GM21786 (cell line): ENCODE data around the gene IFT27.

Experiments used
- ATAC-seq: cut with Tn5 transposase; IDR thresholded peaks from one replicate; pipeline ENCODE4 v1.9.1; 2021; ENCODE audit not compliant: unreplicated experiment

Gene IFT27

DNA sequence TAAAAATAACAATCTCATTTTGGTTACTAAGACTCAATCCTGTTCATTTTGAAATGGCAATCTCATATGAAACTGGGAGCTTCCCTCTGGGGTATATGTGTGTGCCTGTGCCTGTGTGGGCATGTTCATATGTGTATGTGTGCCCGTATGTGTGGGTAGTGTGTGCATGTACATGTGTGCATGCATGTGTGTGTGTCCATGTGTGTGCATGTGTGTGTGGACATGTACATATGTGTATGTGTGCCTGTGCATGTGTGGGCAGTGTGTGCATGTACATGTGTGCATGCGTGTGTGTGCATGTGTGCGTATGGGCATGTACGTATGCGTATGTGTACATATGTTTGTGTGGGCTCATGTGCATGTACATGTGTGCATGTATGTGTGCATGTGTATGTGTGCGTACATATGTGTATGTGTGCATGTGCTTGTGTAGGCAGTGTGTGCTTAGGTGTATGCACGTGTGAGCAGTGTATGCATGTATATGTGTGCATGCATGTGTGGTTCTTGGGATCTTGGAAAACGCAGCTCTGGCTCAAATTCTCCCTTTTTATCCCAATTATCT lies 47.9 kb downstream of the IFT27 start:
- no peak for ATAC-seq

DNA sequence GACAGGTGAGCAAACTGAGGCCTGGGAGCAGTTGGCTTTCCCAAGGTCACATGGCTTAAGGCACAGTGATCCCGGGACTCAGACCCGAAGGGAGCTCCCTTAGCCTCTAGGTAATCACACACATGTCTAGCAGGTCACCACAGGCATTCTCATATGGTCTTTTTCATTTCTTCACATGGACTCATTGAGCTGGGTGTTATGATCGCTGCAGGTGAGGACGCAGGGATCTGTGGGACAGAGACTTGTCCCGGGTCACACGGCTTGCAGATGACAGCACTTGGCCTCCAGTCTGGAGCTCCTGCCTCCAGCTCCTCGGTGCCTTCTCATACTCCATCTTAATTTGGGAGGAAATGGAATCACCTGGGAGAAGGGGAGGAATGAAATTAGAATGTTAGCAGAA lies 48.8 kb downstream of the IFT27 start:
- no peak for ATAC-seq

DNA sequence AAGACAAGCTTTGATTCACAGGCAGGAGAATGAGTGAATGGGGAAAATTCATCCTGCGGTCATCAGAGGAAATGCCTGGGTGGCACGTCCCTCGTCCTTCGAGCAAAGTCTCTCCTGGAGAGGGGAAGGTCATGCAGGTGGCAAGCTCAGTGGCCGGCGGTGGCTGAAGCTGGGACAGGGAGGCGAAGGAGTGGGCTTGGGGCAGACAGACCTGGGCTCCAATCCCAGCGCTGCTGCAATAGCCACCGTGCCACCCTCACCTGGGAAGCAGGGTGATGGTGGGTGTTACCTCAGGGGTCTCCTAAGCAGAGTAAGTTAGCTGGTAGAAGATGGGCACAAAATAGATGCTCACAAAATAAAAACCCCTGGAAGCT lies 49.9 kb downstream of the IFT27 start:
- ATAC-seq, result no peak

DNA sequence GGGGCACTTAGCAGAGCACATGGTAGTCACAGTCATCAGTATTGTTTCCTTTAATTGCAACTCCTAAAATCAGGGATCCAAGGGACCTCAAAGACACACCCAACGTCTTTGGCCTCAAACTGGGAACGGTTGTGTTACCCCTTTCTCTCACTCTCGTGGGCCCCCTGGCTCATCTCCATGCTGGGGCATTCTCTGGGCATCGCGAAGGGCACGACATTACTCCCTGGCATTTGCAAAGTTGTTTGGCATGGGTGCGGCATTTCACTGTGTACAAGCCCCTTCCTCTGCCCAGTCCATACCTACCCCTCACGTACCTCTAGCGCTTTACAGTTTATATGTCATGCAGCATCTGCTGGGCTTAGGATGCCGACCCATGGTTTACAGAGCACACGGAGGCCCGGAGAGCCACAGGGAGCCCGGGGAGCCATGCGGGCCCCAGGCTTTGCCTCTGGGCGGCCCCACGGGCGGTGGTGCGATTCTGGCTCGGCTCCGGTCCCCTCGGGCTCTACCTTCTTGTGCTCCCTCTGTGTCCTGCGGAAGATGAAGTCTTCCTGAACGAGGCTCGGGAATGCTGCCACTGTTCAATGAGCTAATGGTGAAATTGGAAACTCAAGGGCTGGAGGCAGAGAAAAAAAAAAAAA lies 50.4 kb downstream of the IFT27 start:
- no peak for ATAC-seq

DNA sequence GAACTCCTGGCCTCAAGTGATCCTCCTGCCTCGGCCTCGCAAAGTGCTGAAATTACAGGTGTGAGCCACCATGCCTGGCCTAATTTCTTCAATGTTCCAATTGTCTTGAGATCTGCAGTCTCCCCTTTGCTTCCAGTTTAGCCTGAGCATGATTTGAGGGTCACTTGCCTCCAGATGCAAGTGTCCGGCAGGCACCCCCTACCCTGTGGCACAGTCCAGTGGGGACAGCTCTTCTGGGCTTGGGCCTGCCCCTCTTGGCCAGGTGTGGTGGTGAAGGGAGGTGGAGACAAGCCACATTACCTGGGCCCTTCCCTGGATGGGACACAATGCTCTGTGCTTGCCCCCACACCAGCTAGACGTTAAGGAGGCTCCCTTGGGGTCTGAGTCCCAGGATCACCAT lies 51.1 kb downstream of the IFT27 start:
- no peak for ATAC-seq

DNA sequence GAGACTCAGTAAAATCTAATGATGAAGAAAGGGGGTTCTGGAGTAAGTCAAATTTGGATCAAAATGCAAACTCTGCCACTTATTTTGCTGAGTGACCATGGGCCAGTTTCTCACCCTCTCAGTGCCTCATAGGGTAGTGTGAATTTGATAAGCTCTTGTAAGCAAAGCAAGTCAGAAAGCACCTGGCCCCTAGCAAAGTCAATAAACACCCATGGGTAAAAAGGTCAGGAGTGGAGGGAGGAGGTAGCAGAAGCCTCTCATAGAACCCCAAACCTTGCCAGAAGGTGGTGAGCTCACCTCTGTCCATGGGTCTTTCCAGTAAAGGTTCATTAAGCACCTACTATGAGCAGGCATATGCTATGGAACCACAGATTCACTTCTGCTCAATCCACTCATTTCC lies 53.9 kb downstream of the IFT27 start:
- no peak for ATAC-seq

DNA sequence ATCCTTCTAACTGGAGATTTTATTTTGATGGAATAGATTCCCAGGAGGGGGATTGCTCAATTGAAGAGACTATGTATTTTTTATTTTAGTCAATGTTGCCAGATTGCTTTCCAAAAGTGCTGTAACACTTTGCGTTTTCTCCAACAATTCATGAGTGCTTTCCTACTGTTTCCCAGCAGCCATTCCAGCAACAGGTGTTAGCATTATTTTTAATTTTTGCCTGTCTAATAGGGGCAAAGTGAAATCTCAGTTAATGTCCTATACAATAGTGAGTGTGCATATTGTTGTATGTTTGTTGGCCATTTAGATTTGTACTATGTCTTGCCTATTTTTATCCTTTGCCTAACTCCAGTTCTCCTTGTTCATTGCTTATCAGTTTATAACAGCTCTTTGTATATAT lies 60.3 kb downstream of the IFT27 start:
- ATAC-seq, result no peak

DNA sequence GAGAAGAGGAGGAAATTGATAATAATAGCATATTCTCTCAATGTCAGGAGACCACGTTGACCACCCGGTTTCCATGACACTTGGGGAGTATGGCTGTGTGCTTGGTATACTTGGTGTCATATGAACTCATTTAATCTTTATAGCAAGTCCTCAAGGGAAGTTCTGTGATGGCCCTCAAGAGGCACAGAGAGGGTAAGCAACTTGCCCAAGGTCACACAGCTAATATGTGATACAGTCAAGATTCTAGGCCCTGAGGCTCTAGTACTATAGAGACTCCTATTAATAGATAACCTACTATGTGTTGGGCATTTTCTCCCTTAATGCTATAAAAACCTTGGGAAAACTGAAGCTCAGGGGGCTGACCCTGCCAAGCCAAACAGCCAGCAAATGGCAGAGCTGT lies 61.8 kb downstream of the IFT27 start:
- no peak for ATAC-seq

DNA sequence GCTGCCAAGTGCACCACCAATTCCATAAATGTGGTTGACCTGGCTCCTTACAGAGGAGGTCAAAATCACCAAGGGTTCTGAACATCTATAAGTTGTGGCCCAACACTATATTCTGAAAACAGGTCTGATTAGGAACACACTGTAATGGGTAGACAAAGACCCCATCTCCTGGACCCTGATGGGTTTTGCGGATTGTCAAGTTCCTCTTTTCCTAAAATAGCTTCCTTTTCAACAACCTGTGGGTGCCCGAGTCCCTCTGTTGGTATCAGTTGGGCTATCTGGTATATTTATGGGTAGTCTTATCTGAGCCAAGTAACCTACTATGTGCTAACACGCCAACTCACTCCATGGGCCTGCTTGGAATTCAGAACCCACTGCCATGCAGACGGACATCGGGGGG lies 62.5 kb downstream of the IFT27 start:
- no peak for ATAC-seq
